HepG2 (cell line): ENCODE data around the gene NOSTRIN. TPM values are rescaled to one million over a fixed set of nuclear protein-coding genes. Genes with fewer than 3 reads are reported as not detected.
A peak's percentile ranks its signal among the peaks of the same experiment; 100 is the strongest.

Experiments
- CHD2 ChIP-seq: IDR thresholded peaks from 2 replicates; pipeline ENCODE4 v1.6.1; 2011; ENCODE audit warnings: low read depth, low read length, improper control_type of control experiment
- EP300 ChIP-seq, 3 experiments: sonication (generic) in 1 of 3; formaldehyde crosslinking in 1 of 3; IDR thresholded peaks; 2 replicates each; pipeline versions ENCODE4 v1.5.1 to v1.6.1; 2011 to 2020; ENCODE audit warnings: low read depth in 2 of 3, low read length in 2 of 3, borderline replicate concordance in 1 of 3, improper control_type of control experiment in 1 of 3, mild to moderate bottlenecking in 1 of 3, missing genetic modification reagents in 1 of 3, moderate library complexity in 1 of 3
- FOSL2 ChIP-seq: sonication (generic); formaldehyde crosslinking; IDR thresholded peaks from 2 replicates; pipeline ENCODE4 v1.4.0; 2020; ENCODE audit warnings: missing genetic modification reagents
- GABPB1 ChIP-seq: IDR thresholded peaks from 2 replicates; pipeline ENCODE4 v1.6.1; 2016; ENCODE audit warnings: mild to moderate bottlenecking, missing genetic modification reagents, moderate library complexity, missing compliant biosample characterization
- MAFF ChIP-seq: IDR thresholded peaks from 2 replicates; pipeline ENCODE4 v1.6.1; 2011; ENCODE audit warnings: low read depth, low read length, improper control_type of control experiment
- MAFK ChIP-seq, 2 experiments: IDR thresholded peaks in 1 of 2; conservative IDR thresholded peaks in 1 of 2; 2 replicates each; pipeline ENCODE4 v1.6.1; 2011; ENCODE audit warnings: improper control_type of control experiment in 2 of 2, low read length in 2 of 2
- NR2F1 ChIP-seq, 2 experiments: fragments of 450-650 bp in 1 of 2; formaldehyde crosslinking in 1 of 2; IDR thresholded peaks; 2 replicates each; pipeline versions ENCODE4 v1.5.0 to v1.6.1; 2016 to 2020; ENCODE audit warnings: mild to moderate bottlenecking in 1 of 2, missing compliant biosample characterization in 1 of 2, missing genetic modification reagents in 1 of 2, moderate library complexity in 1 of 2
- PHF8 ChIP-seq: sonication (generic); formaldehyde crosslinking; IDR thresholded peaks from 2 replicates; pipeline ENCODE4 v1.5.0; 2020; ENCODE audit warnings: missing genetic modification reagents
- POLR2A ChIP-seq, 2 experiments: IDR thresholded peaks; 2 replicates each; pipeline ENCODE4 v1.6.1; 2011; ENCODE audit warnings: low read depth in 2 of 2, low read length in 2 of 2, mild to moderate bottlenecking in 1 of 2, moderate library complexity in 1 of 2; ENCODE audit not compliant: insufficient read depth in 1 of 2
- RBFOX2 ChIP-seq: fragments of 200-400 bp; formaldehyde crosslinking; IDR thresholded peaks from 2 replicates; pipeline ENCODE4 v1.6.1; 2017; ENCODE audit warnings: low read depth, mild to moderate bottlenecking, low read length
- SNAPC2 ChIP-seq: sonication (generic); formaldehyde crosslinking; IDR thresholded peaks from 2 replicates; pipeline ENCODE4 v1.8.1; 2022; ENCODE audit warnings: mild to moderate bottlenecking, missing genetic modification reagents
- TERF1 ChIP-seq: sonication (generic); formaldehyde crosslinking; IDR thresholded peaks from 2 replicates; pipeline ENCODE4 v1.8.0; 2022; ENCODE audit warnings: mild to moderate bottlenecking, missing genetic modification reagents, moderate library complexity
- ZBTB8A ChIP-seq: sonication (generic); formaldehyde crosslinking; IDR thresholded peaks from 2 replicates; pipeline ENCODE4 v1.4.0; 2020; ENCODE audit warnings: mild to moderate bottlenecking, low read depth, missing genetic modification reagents, borderline replicate concordance
- ZNF350 ChIP-seq: sonication (generic); formaldehyde crosslinking; IDR thresholded peaks from 2 replicates; pipeline ENCODE4 v1.4.0; 2020; ENCODE audit warnings: mild to moderate bottlenecking, low read depth, missing genetic modification reagents, borderline replicate concordance
- ZNF44 ChIP-seq: sonication (generic); formaldehyde crosslinking; IDR thresholded peaks from 2 replicates; pipeline ENCODE4 v1.5.1; 2020; ENCODE audit warnings: mild to moderate bottlenecking, missing genetic modification reagents
- ZNF484 ChIP-seq: sonication (generic); formaldehyde crosslinking; IDR thresholded peaks from 2 replicates; pipeline ENCODE4 v1.5.1; 2020; ENCODE audit warnings: mild to moderate bottlenecking, low read depth, missing genetic modification reagents, borderline replicate concordance
- ZNF546 ChIP-seq: sonication (generic); formaldehyde crosslinking; conservative IDR thresholded peaks from 2 replicates; pipeline ENCODE4 v1.8.1; 2023; ENCODE audit warnings: mild to moderate bottlenecking, missing genetic modification reagents
- ZNF572 ChIP-seq: sonication (generic); formaldehyde crosslinking; IDR thresholded peaks from 2 replicates; pipeline ENCODE4 v1.5.1; 2020; ENCODE audit warnings: mild to moderate bottlenecking, missing genetic modification reagents
- ZNF773 ChIP-seq: sonication (generic); formaldehyde crosslinking; IDR thresholded peaks from 2 replicates; pipeline ENCODE4 v1.4.0; 2020; ENCODE audit warnings: missing genetic modification reagents, borderline replicate concordance
- polyA plus RNA-seq, 8 experiments: library from polyadenylated mRNA; depleted of rRNA in 3 of 8; stranded (reverse) in 7 of 8; unstranded in 1 of 8; fragments of >200 nt; fragmentation: Illumina TruSeq in 4 of 8; extraction: Trizol in 4 of 8; gene quantifications; 2 replicates each; pipeline versions ENCODE4 v1.2.1 to v1.2.3, GENCODE V29; 2011 to 2016; ENCODE audit warnings: low read depth in 4 of 8, missing spikeins in 1 of 8, mixed read lengths in 1 of 8; ENCODE audit not compliant: insufficient read depth in 1 of 8
- total RNA-seq, 5 experiments: library from RNA; depleted of rRNA; stranded (reverse); fragments of >200 nt; fragmentation: Illumina TruSeq; extraction: Trizol; gene quantifications; 2 replicates each; pipeline ENCODE4 v1.2.3, GENCODE V29; 2016; ENCODE audit warnings: low read depth in 1 of 5
- TF ChIP-seq, protein P1 (sequence below): sonication (generic); formaldehyde crosslinking; IDR thresholded peaks from 2 replicates; pipeline ENCODE4 v1.8.1; 2023; ENCODE audit warnings: mild to moderate bottlenecking, missing genetic modification reagents, borderline replicate concordance

NOSTRIN gene
- total and polyA plus RNA-seq, 2 of the 13 experiments (the other 11 are each of a cell fraction or from before 2014, with no cell fraction given): 0.22 TPM

DNA sequence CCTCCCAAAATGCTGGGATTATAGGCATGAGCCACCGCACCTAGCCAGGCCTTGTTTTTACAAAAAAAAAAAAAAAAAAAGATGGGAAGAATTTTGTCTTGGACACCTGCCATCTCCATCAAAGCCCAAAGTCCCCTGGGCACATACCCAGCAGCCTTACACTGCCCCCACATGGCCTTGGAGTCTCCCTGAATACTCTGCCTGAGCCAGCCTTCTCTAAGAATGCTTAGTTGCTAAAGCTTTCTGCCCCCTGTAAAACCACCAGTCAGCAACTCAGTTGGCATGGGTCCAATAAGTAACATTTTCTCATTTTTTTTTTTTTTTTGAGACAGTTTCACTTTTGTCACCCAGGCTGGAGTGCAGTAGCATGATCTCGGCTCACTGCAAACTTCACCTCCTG is 47.2 kb downstream of the NOSTRIN start (continued):
- TF ChIP-seq MAFF (peak; percentile 58), CHD2 (no peak), ZNF572 (CRISPR knock-in tag) (no peak), POLR2A (IDR thresholded peaks at IDR 0.05; ENCODE audit: insufficient read depth in 1 of 2, low read depth in 2 of 2, low read length in 2 of 2) (no peak), PHF8 (CRISPR knock-in tag) (no peak), ZNF44 (no peak), ZBTB8A (no peak), MAFK (conservative IDR thresholded peaks at IDR 0.05 in 1 of 2, IDR thresholded peaks at IDR 0.05 in 1 of 2; ENCODE audit: low read length in 2 of 2) (peak; percentile 54 to 58), RBFOX2 (no peak), SNAPC2 (CRISPR knock-in tag) (no peak), NR2F1 (CRISPR knock-in tag; IDR thresholded peaks at IDR 0.05) (0 out of 4 replicates have a peak, but pooled peaks of 1 of the 2 experiments have one; percentile 10), ZNF484 (CRISPR knock-in tag) (no peak), EP300 (IDR thresholded peaks at IDR 0.05; ENCODE audit: low read depth in 2 of 2, low read length in 2 of 2) (peak in 1 of 2 experiments; percentile 39; a peak in 1 of 4 replicates), EP300 (CRISPR knock-in tag; IDR thresholded peaks at IDR 0.05; ENCODE audit: borderline replicate concordance) (no peak), ZNF350 (0 out of 2 replicates have a peak, but pooled peaks have one; percentile 22), ZNF546 (CRISPR knock-in tag) (no peak), TERF1 (no peak), FOSL2 (no peak), GABPB1 (no peak), ZNF773 (no peak)
- TF ChIP-seq, protein P1, sequence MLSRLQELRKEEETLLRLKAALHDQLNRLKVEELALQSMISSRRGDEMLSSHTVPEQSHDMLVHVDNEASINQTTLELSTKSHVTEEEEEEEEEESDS (CRISPR knock-in tag): no peak
